K562 (cell line): Measurements from ENCODE around the gene MED15. TPM values are rescaled to one million over a fixed set of nuclear protein-coding genes. Genes with fewer than 3 reads are reported as not detected.

ENCODE experiments used
- BRF2 ChIP-seq: IDR thresholded peaks from 3 replicates; pipeline ENCODE4 v1.6.1; 2011; ENCODE audit warnings: borderline replicate concordance, mild to moderate bottlenecking; ENCODE audit not compliant: insufficient read length, insufficient read depth
- CC2D1A ChIP-seq: fragments of 450-650 bp; IDR thresholded peaks from 2 replicates; pipeline ENCODE4 v1.6.1; 2017; ENCODE audit warnings: mild to moderate bottlenecking
- CREBBP ChIP-seq: IDR thresholded peaks from one replicate; pipeline ENCODE4 v1.6.1; 2012; ENCODE audit warnings: low read depth, mild to moderate bottlenecking, control low read depth, inconsistent platforms, low read length
- GTF3C2 ChIP-seq: IDR thresholded peaks from 3 replicates; pipeline ENCODE4 v1.6.1; 2011; ENCODE audit warnings: borderline replicate concordance, mild to moderate bottlenecking, moderate library complexity; ENCODE audit not compliant: insufficient read length; ENCODE audit errors: extremely low read depth
- MGA ChIP-seq: fragments of 450-650 bp; IDR thresholded peaks from 2 replicates; pipeline ENCODE4 v1.6.1; 2016; ENCODE audit warnings: mild to moderate bottlenecking, moderate library complexity
- NR4A1 ChIP-seq, 2 experiments: fragments of 250-450 bp in 1 of 2; fragments of 450-650 bp in 1 of 2; sonication (Bioruptor Pico) in 1 of 2; IDR thresholded peaks; 2 replicates each; pipeline versions ENCODE4 v1.4.0 to v1.6.1; 2016 to 2020; ENCODE audit warnings: mild to moderate bottlenecking in 2 of 2, missing compliant biosample characterization in 1 of 2, missing genetic modification characterization in 1 of 2, moderate library complexity in 1 of 2
- POLR2AphosphoS2 ChIP-seq: IDR thresholded peaks from 2 replicates; pipeline ENCODE4 v1.6.1; 2012; ENCODE audit warnings: low read length, improper control_type of control experiment
- XRCC3 ChIP-seq: fragments of 450-650 bp; IDR thresholded peaks from 2 replicates; pipeline ENCODE4 v1.6.1; 2017; ENCODE audit warnings: mild to moderate bottlenecking, moderate library complexity
- ZNF280B ChIP-seq: fragments of 250-450 bp; sonication (Bioruptor Pico); IDR thresholded peaks from 2 replicates; pipeline ENCODE4 v1.5.1; 2021; ENCODE audit warnings: mild to moderate bottlenecking
- polyA plus RNA-seq, 8 experiments: library from polyadenylated mRNA; depleted of rRNA in 4 of 8; stranded (reverse) in 5 of 8; unstranded in 3 of 8; fragments of >200 nt; fragmentation: Nextera tagmentation in 2 of 8; fragmentation: Illumina TruSeq in 1 of 8; extraction: Ambion mirVana in 2 of 8; extraction: Trizol in 1 of 8; gene quantifications; 2 replicates each; pipeline versions ENCODE4 v1.2.1 to v1.2.3, GENCODE V29; 2011 to 2014; ENCODE audit warnings: inconsistent platforms in 1 of 8, missing spikeins in 1 of 8
- total RNA-seq, 7 experiments: library from RNA; depleted of rRNA in 6 of 7; stranded (reverse); fragments of >200 nt in 6 of 7; fragmentation: Illumina TruSeq in 2 of 7; extraction: Trizol in 2 of 7; gene quantifications; 2 replicates each; pipeline versions ENCODE4 v1.2.1 to v1.2.3, GENCODE V29; 2011 to 2021; ENCODE audit warnings: low replicate concordance in 1 of 7

The MED15 gene
- total and polyA plus RNA-seq, 9 of the 15 experiments (the other 6 are each of a cell fraction or from before 2014, with no cell fraction given) = 4.0 to 271 (median 60.1) TPM

GRCh38 chr22:20606041-20606783 is 98.8 kb downstream of the MED15 start (continued):
- TF ChIP-seq MGA (no peak), CC2D1A (peak; percentile 95), XRCC3 (no peak), CREBBP (no peak), GTF3C2 (no peak), NR4A1 (CRISPR knock-in tag; IDR thresholded peaks at IDR 0.05) (peak; percentile 90; the same call in 1 of the 2 replicates), NR4A1 (tag; IDR thresholded peaks at IDR 0.05) (no peak; the same call in 1 of the 2 replicates), BRF2 (no peak), ZNF280B (CRISPR knock-in tag) (no peak), POLR2AphosphoS2 (no peak)
